Measurements from ENCODE around the gene WNT1. TPM values are rescaled to one million over a fixed set of nuclear protein-coding genes. Genes with fewer than 3 reads are reported as not detected.

The WNT1 gene
- total RNA-seq, 1 experiment from 2014 or later = not detected

DNA sequence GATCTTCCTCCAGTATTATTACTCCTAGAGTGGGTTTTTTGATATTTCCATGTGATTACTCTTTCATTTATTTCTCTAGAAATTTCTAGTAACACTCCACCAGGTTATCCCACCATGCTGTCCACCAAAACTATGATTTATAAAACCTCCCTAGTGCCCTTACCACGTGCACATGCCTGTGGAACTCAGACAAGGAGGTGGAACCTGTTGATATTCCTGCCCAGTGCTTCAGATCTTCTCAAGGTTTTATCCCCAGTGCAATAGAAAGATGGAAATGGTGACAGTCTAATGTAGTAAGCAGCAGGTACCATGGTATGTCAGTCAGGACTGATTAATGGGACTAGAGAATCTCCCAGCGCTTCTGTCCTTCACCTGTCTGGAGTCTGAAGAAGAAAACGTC is 17.3 kb upstream of the WNT1 start:
- Histone ChIP-seq H4K8ac (replicated peaks; ENCODE audit: insufficient read length, low read depth, low read length) (no peak overlapping the region), H3K27ac (ENCODE audit: insufficient read length, low read depth, low read length) (no peak overlapping the region), H3T11ph (ENCODE audit: low read length) (no peak overlapping the region), H3K4me2 (ENCODE audit: insufficient read depth, insufficient read length, low read length) (no peak overlapping the region), H2AFZ (ENCODE audit: low read length) (no peak overlapping the region), H3K4ac (ENCODE audit: low read depth, low read length) (no peak overlapping the region), H3K27me3 (ENCODE audit: insufficient read depth, low read length) (no peaks in the 10 kb centered on the region; the same call in 1 of the 2 replicates), H2AK5ac (ENCODE audit: insufficient read length, low read length) (no peak overlapping the region), H3K14ac (ENCODE audit: insufficient read depth, low read length) (no peak overlapping the region), H3K79me2 (ENCODE audit: insufficient read depth, low read length) (peaks cover 3% of the 10 kb centered on the region; the same call in 1 of the 2 replicates), H3K9ac (ENCODE audit: extremely low read depth, insufficient read length, low read length) (no peak overlapping the region), H3K4me1 (ENCODE audit: insufficient read depth, low read length) (peaks cover 7% of the 10 kb centered on the region; the same call in 1 of the 2 replicates), H3K56ac (ENCODE audit: insufficient read length, low read depth, low read length) (no peak overlapping the region), H3K79me1 (ENCODE audit: insufficient read depth, low read depth, low read length, poor library complexity, severe bottlenecking) (no peaks in the 10 kb centered on the region), H2BK20ac (ENCODE audit: low read depth, low read length, poor library complexity, severe bottlenecking) (no peak overlapping the region), H2BK120ac (ENCODE audit: low read depth, low read length, poor library complexity, severe bottlenecking) (no peak overlapping the region), H2BK12ac (ENCODE audit: insufficient read length, low read depth, low read length) (no peak overlapping the region), H2BK15ac (ENCODE audit: low read depth, low read length) (no peak overlapping the region), H2BK5ac (ENCODE audit: insufficient read length, low read length) (no peak overlapping the region), H4K5ac (ENCODE audit: insufficient read length, low read depth, low read length) (no peak overlapping the region), H3K23me2 (ENCODE audit: insufficient read length, low read depth, low read length, poor library complexity, severe bottlenecking) (peaks cover 9% of the 10 kb centered on the region), H4K20me1 (ENCODE audit: control insufficient read depth, insufficient read depth, insufficient read length) (no peaks in the 10 kb centered on the region), H3K18ac (ENCODE audit: insufficient read length, low read depth, low read length) (no peak overlapping the region), H4K91ac (ENCODE audit: insufficient read length, low read depth, low read length) (no peak overlapping the region), H3K9me3 (ENCODE audit: control insufficient read depth, low read depth, low read length) (no peaks in the 10 kb centered on the region), H3K23ac (ENCODE audit: insufficient read length, low read depth, low read length) (no peak overlapping the region)
- Mint-ChIP-seq H3K27ac (no peak overlapping the region), H3K36me3 (ENCODE audit: insufficient read depth in 1 of 3, low read depth in 3 of 3) (peaks cover 0 to 7% (median 2%) of the 10 kb centered on the region in 3 experiments; a peak in 3 of 7 replicates), H3K27me3 (ENCODE audit: low read depth) (peaks cover 8% of the 10 kb centered on the region), H3K9me3 (no peaks in the 10 kb centered on the region; a peak in 1 of 5 replicates), H3K4me1 (peaks cover 29 to 30% of the 10 kb centered on the region in 2 experiments), H3K4me3 (no peak overlapping the region)
- TF ChIP-seq, protein P1, sequence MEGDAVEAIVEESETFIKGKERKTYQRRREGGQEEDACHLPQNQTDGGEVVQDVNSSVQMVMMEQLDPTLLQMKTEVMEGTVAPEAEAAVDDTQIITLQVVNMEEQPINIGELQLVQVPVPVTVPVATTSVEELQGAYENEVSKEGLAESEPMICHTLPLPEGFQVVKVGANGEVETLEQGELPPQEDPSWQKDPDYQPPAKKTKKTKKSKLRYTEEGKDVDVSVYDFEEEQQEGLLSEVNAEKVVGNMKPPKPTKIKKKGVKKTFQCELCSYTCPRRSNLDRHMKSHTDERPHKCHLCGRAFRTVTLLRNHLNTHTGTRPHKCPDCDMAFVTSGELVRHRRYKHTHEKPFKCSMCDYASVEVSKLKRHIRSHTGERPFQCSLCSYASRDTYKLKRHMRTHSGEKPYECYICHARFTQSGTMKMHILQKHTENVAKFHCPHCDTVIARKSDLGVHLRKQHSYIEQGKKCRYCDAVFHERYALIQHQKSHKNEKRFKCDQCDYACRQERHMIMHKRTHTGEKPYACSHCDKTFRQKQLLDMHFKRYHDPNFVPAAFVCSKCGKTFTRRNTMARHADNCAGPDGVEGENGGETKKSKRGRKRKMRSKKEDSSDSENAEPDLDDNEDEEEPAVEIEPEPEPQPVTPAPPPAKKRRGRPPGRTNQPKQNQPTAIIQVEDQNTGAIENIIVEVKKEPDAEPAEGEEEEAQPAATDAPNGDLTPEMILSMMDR (conservative IDR thresholded peaks at IDR 0.05) = no peak
- no peak for DNase-seq
- no CpG with 5 or more reads among the region's 3 CpGs for WGBS (ENCODE audit: extremely low coverage, insufficient read length, low lambda C conversion rate)

All from H9 (cell line).